Type B pancreatic cell (in vitro differentiated cells): Measurements from ENCODE around the gene SMARCD3. TPM values are rescaled to one million over a fixed set of nuclear protein-coding genes. Genes with fewer than 3 reads are reported as not detected.

Experiments used
- DNase-seq: peaks from one replicate; pipeline ENCODE4 v3.0.0; 2021; ENCODE audit warnings: mixed read lengths; ENCODE audit not compliant: unreplicated experiment; ENCODE audit errors: extremely low spot score
- H3K27ac Mint-ChIP-seq: 2 replicates; pipeline ENCODE4 v1.8.0; 2021; ENCODE audit warnings: mild to moderate bottlenecking, mixed read lengths
- H3K27me3 Mint-ChIP-seq: 2 replicates; pipeline ENCODE4 v1.8.0; 2021; ENCODE audit warnings: mixed read lengths
- H3K36me3 Mint-ChIP-seq: 2 replicates; pipeline ENCODE4 v1.8.0; 2021; ENCODE audit warnings: mixed read lengths
- H3K4me1 Mint-ChIP-seq: one replicate; pipeline ENCODE4 v1.8.0; 2021; ENCODE audit warnings: mixed read lengths; ENCODE audit not compliant: unreplicated experiment
- H3K4me3 Mint-ChIP-seq: 2 replicates; pipeline ENCODE4 v1.8.0; 2021; ENCODE audit warnings: mild to moderate bottlenecking, mixed read lengths
- H3K9me3 Mint-ChIP-seq: 2 replicates; pipeline ENCODE4 v1.8.0; 2021; ENCODE audit warnings: mixed read lengths
- total RNA-seq: library from RNA; stranded (reverse); gene quantifications from 2 replicates; pipeline ENCODE4 v1.2.1, GENCODE V29; 2021; ENCODE audit warnings: low replicate concordance
- TF ChIP-seq, protein P1 (sequence below): fragments of 200-600 bp; sonication (generic); conservative IDR thresholded peaks from 2 replicates; pipeline ENCODE4 v1.5.0; 2021; ENCODE audit warnings: antibody characterized with exemption, mild to moderate bottlenecking

SMARCD3 gene
- total RNA-seq, 1 donor from 2014 or later = 58.4 TPM

- H3K9me3 Mint-ChIP-seq = no peaks in the 10 kb centered on the region
- peak overlapping the region; percentile 67 for H3K4me3 Mint-ChIP-seq
- H3K27me3 Mint-ChIP-seq = peaks cover 7% of the 10 kb centered on the region
- peaks cover 27% of the 10 kb centered on the region for H3K4me1 Mint-ChIP-seq
- DNase-seq = no peak
- TF ChIP-seq, protein P1, sequence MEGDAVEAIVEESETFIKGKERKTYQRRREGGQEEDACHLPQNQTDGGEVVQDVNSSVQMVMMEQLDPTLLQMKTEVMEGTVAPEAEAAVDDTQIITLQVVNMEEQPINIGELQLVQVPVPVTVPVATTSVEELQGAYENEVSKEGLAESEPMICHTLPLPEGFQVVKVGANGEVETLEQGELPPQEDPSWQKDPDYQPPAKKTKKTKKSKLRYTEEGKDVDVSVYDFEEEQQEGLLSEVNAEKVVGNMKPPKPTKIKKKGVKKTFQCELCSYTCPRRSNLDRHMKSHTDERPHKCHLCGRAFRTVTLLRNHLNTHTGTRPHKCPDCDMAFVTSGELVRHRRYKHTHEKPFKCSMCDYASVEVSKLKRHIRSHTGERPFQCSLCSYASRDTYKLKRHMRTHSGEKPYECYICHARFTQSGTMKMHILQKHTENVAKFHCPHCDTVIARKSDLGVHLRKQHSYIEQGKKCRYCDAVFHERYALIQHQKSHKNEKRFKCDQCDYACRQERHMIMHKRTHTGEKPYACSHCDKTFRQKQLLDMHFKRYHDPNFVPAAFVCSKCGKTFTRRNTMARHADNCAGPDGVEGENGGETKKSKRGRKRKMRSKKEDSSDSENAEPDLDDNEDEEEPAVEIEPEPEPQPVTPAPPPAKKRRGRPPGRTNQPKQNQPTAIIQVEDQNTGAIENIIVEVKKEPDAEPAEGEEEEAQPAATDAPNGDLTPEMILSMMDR = no peak
- no peak overlapping the region for H3K27ac Mint-ChIP-seq
- no peaks in the 10 kb centered on the region for H3K36me3 Mint-ChIP-seq
Observed at GRCh38 chr7:151244841-151245346, 3.6 kb downstream of the SMARCD3 start.

DNA sequence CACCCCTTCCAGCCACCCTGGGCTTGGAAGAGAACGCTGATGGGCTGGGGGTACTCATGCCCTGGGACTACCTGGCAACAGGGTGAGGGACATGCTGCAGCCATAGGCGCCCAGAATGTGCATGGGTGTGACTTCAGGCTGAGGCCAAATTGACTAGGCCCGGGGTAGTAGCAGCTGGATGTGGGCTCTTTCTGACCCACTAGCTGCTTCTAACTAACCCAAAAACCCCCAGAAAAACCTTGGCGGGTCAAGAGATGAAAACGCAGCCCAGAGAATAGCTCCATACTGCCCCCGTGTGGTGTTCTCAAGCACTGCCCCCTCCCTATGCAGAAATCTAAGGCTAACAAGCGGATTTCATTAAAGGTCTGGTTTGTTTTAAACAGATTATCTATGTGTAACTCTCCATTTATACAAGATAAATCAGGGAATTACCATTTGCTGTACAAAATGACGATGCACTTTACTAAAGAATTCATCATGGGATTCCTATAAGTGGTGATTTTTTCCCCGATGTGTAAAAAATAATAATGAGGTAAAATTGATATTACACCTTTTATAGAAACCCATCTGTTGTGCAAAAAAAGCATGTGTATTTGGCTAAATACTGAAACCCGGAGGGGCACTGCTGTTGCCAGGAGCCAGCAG, 4.2 kb downstream of the SMARCD3 start:
- no peak overlapping the region for H3K27ac Mint-ChIP-seq
- peak overlapping the region; percentile 67 for H3K4me3 Mint-ChIP-seq
- TF ChIP-seq, protein P1 = peak; percentile 95
- DNase-seq = no peak
- no peaks in the 10 kb centered on the region for H3K36me3 Mint-ChIP-seq
- peaks cover 25% of the 10 kb centered on the region for H3K4me1 Mint-ChIP-seq
- H3K27me3 Mint-ChIP-seq = peaks cover 6% of the 10 kb centered on the region
- H3K9me3 Mint-ChIP-seq = no peaks in the 10 kb centered on the region

GRCh38 chr7:151243408-151244195, 4.9 kb downstream of the SMARCD3 start:
- TF ChIP-seq, protein P1 = no peak
- no peaks in the 10 kb centered on the region for H3K9me3 Mint-ChIP-seq
- no peak overlapping the region for H3K4me3 Mint-ChIP-seq
- no peak for DNase-seq
- H3K27me3 Mint-ChIP-seq = peaks cover 4% of the 10 kb centered on the region
- H3K36me3 Mint-ChIP-seq = no peaks in the 10 kb centered on the region
- no peak overlapping the region for H3K27ac Mint-ChIP-seq
- peaks cover 22% of the 10 kb centered on the region for H3K4me1 Mint-ChIP-seq

DNA sequence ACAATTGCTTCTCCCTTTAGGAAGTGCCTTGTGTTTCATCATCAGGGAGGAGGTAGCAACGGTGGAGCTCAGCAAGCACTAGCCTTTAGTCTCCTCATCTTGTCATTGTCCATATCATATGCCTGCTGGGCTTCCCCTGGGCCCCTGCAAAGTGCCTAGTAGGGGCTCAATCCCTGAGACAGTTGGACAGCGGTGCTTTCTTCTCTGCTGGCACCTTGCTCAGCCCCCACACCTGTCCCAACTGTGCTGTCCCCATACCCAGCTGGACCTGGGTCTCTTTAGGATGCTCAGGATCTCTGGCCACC, 5.5 kb downstream of the SMARCD3 start:
- TF ChIP-seq, protein P1 = no peak
- Mint-ChIP-seq H3K4me1 (peaks cover 22% of the 10 kb centered on the region), H3K27me3 (peaks cover 4% of the 10 kb centered on the region), H3K27ac (no peak overlapping the region), H3K36me3 (no peaks in the 10 kb centered on the region), H3K9me3 (no peaks in the 10 kb centered on the region), H3K4me3 (no peak overlapping the region)
- no peak for DNase-seq

- Mint-ChIP-seq H3K27me3 (peaks cover 4% of the 10 kb centered on the region), H3K4me3 (no peak overlapping the region), H3K36me3 (no peaks in the 10 kb centered on the region), H3K4me1 (peaks cover 22% of the 10 kb centered on the region), H3K9me3 (no peaks in the 10 kb centered on the region), H3K27ac (no peak overlapping the region)
- DNase-seq = no peak
- TF ChIP-seq, protein P1 = no peak
Observed at GRCh38 chr7:151242159-151243044, 6.1 kb downstream of the SMARCD3 start.
